NCI-H82 (cell line): Measurements from ENCODE around the gene AATF.

Experiments
- DNase-seq: peaks from one replicate; lab custom pipeline; 2025; lab: John Stamatoyannopoulos, UW

Gene AATF

GRCh38 chr17:36931096-36931696 lies 17.6 kb upstream of the AATF start:
- no peak for DNase-seq

GRCh38 chr17:36931697-36932382 lies 16.9 kb upstream of the AATF start:
- peak; percentile 61 for DNase-seq

GRCh38 chr17:36932383-36932693 lies 16.4 kb upstream of the AATF start:
- DNase-seq, result no peak

GRCh38 chr17:36932694-36933511 lies 15.9 kb upstream of the AATF start:
- no peak for DNase-seq

- DNase-seq, result peak; percentile 46
Observed at GRCh38 chr17:36933512-36934143, 15.1 kb upstream of the AATF start.

GRCh38 chr17:36934144-36934691 lies 14.5 kb upstream of the AATF start:
- DNase-seq, result peak; percentile 75

- DNase-seq, result peak; percentile 53
Observed at GRCh38 chr17:36934692-36935630, 13.8 kb upstream of the AATF start.

GRCh38 chr17:36935671-36936454 lies 12.9 kb upstream of the AATF start:
- peak; percentile 28 for DNase-seq

GRCh38 chr17:36936455-36937000 lies 12.2 kb upstream of the AATF start:
- DNase-seq, result peak; percentile 72

- no peak for DNase-seq
Observed at GRCh38 chr17:36937001-36937958, 11.5 kb upstream of the AATF start, which contains the start of gene LHX1. LHX1 (plus strand) TSS chr17:36937475; CDS start chr17:36938198, 723 bp downstream.

GRCh38 chr17:36937959-36938565 lies 10.7 kb upstream of the AATF start:
- no peak for DNase-seq

GRCh38 chr17:36938566-36939051 lies 10.1 kb upstream of the AATF start:
- peak; percentile 44 for DNase-seq

- no peak for DNase-seq
Observed at GRCh38 chr17:36939052-36939801, 9.5 kb upstream of the AATF start.

- DNase-seq, result no peak
Observed at GRCh38 chr17:36939802-36940312, 8.9 kb upstream of the AATF start.

- peak; percentile 57 for DNase-seq
Observed at GRCh38 chr17:36940313-36941264, 8.2 kb upstream of the AATF start.
